HepG2 (cell line): ENCODE data around the gene UCP3. TPM values are rescaled to one million over a fixed set of nuclear protein-coding genes. Genes with fewer than 3 reads are reported as not detected.

Source experiments
- NONO ChIP-seq, 2 experiments: fragments of 450-650 bp in 1 of 2; sonication (generic) in 1 of 2; formaldehyde crosslinking in 1 of 2; IDR thresholded peaks in 1 of 2; conservative IDR thresholded peaks in 1 of 2; 2 replicates each; pipeline versions ENCODE4 v1.6.1 to v1.8.0; 2017 to 2022; ENCODE audit warnings: mild to moderate bottlenecking in 1 of 2, missing genetic modification reagents in 1 of 2, moderate library complexity in 1 of 2
- NPAS2 ChIP-seq: sonication (generic); formaldehyde crosslinking; IDR thresholded peaks from 2 replicates; pipeline ENCODE4 v1.8.0; 2022; ENCODE audit warnings: mild to moderate bottlenecking, missing genetic modification reagents, borderline replicate concordance
- PAF1 ChIP-seq: IDR thresholded peaks from 2 replicates; pipeline ENCODE4 v1.6.1; 2016; ENCODE audit warnings: missing genetic modification reagents, missing compliant biosample characterization
- POLR2A ChIP-seq, 2 experiments: IDR thresholded peaks; 2 replicates each; pipeline ENCODE4 v1.6.1; 2011; ENCODE audit warnings: low read depth in 2 of 2, low read length in 2 of 2, mild to moderate bottlenecking in 1 of 2, moderate library complexity in 1 of 2; ENCODE audit not compliant: insufficient read depth in 1 of 2
- U2AF1 ChIP-seq: fragments of 200-400 bp; formaldehyde crosslinking; optimal IDR thresholded peaks from 2 replicates; pipeline ENCODE3; 2017; ENCODE audit warnings: mild to moderate bottlenecking, low read depth, low read length
- ZC3H13 ChIP-seq: sonication (generic); formaldehyde crosslinking; IDR thresholded peaks from 2 replicates; pipeline ENCODE4 v1.8.1; 2023; ENCODE audit warnings: mild to moderate bottlenecking, missing genetic modification reagents, moderate library complexity
- ZFP82 ChIP-seq: sonication (generic); formaldehyde crosslinking; IDR thresholded peaks from 2 replicates; pipeline ENCODE4 v1.5.1; 2020; ENCODE audit warnings: mild to moderate bottlenecking, missing genetic modification reagents, borderline replicate concordance
- ZNF10 ChIP-seq: sonication (generic); formaldehyde crosslinking; IDR thresholded peaks from 2 replicates; pipeline ENCODE4 v1.4.0; 2020; ENCODE audit warnings: mild to moderate bottlenecking, low read depth, missing genetic modification reagents, borderline replicate concordance
- ZNF34 ChIP-seq: sonication (generic); formaldehyde crosslinking; IDR thresholded peaks from 2 replicates; pipeline ENCODE4 v1.4.0; 2020; ENCODE audit warnings: mild to moderate bottlenecking, missing genetic modification reagents, borderline replicate concordance
- ZNF382 ChIP-seq: sonication (generic); formaldehyde crosslinking; IDR thresholded peaks from 2 replicates; pipeline ENCODE4 v1.5.0; 2020; ENCODE audit warnings: missing genetic modification reagents, mild to moderate bottlenecking, borderline replicate concordance
- ZNF510 ChIP-seq: sonication (generic); formaldehyde crosslinking; IDR thresholded peaks from 2 replicates; pipeline ENCODE4 v1.4.0; 2020; ENCODE audit warnings: low read depth, mild to moderate bottlenecking, missing genetic modification reagents
- ZNF562 ChIP-seq: sonication (generic); formaldehyde crosslinking; IDR thresholded peaks from 2 replicates; pipeline ENCODE4 v1.8.0; 2022; ENCODE audit warnings: missing genetic modification reagents, borderline replicate concordance
- ZNF563 ChIP-seq: sonication (generic); formaldehyde crosslinking; IDR thresholded peaks from 2 replicates; pipeline ENCODE4 v1.8.0; 2022; ENCODE audit warnings: mild to moderate bottlenecking, moderate library complexity, missing genetic modification reagents
- ZNF720 ChIP-seq: sonication (generic); formaldehyde crosslinking; IDR thresholded peaks from 2 replicates; pipeline ENCODE4 v1.4.0; 2020; ENCODE audit warnings: missing genetic modification reagents
- ZNF878 ChIP-seq: sonication (generic); formaldehyde crosslinking; IDR thresholded peaks from 2 replicates; pipeline ENCODE4 v1.8.1; 2023; ENCODE audit warnings: mild to moderate bottlenecking, missing genetic modification reagents, moderate library complexity
- polyA plus RNA-seq, 8 experiments: library from polyadenylated mRNA; depleted of rRNA in 3 of 8; stranded (reverse) in 7 of 8; unstranded in 1 of 8; fragments of >200 nt; fragmentation: Illumina TruSeq in 4 of 8; extraction: Trizol in 4 of 8; gene quantifications; 2 replicates each; pipeline versions ENCODE4 v1.2.1 to v1.2.3, GENCODE V29; 2011 to 2016; ENCODE audit warnings: low read depth in 4 of 8, missing spikeins in 1 of 8, mixed read lengths in 1 of 8; ENCODE audit not compliant: insufficient read depth in 1 of 8
- total RNA-seq, 5 experiments: library from RNA; depleted of rRNA; stranded (reverse); fragments of >200 nt; fragmentation: Illumina TruSeq; extraction: Trizol; gene quantifications; 2 replicates each; pipeline ENCODE4 v1.2.3, GENCODE V29; 2016; ENCODE audit warnings: low read depth in 1 of 5
- TF ChIP-seq, protein P1 (sequence below): sonication (generic); formaldehyde crosslinking; IDR thresholded peaks from 2 replicates; pipeline ENCODE4 v1.9.0; 2021; ENCODE audit warnings: missing genetic modification reagents, mild to moderate bottlenecking, borderline replicate concordance
- TF ChIP-seq, protein P2 (sequence below): sonication (generic); formaldehyde crosslinking; IDR thresholded peaks from 2 replicates; pipeline ENCODE4 v1.4.0; 2020; ENCODE audit warnings: mild to moderate bottlenecking, missing genetic modification reagents
- TF ChIP-seq, protein P3 (sequence below): sonication (generic); formaldehyde crosslinking; IDR thresholded peaks from 2 replicates; pipeline ENCODE4 v1.5.0; 2020; ENCODE audit warnings: mild to moderate bottlenecking, missing genetic modification reagents
- TF ChIP-seq, protein P4 (sequence below): sonication (generic); formaldehyde crosslinking; IDR thresholded peaks from 2 replicates; pipeline ENCODE4 v1.5.0; 2020; ENCODE audit warnings: mild to moderate bottlenecking, missing genetic modification reagents, moderate library complexity

The UCP3 gene
- total and polyA plus RNA-seq, 2 of the 13 experiments (the other 11 are each of a cell fraction or from before 2014, with no cell fraction given) = 0.37 TPM; not detected in 1

DNA sequence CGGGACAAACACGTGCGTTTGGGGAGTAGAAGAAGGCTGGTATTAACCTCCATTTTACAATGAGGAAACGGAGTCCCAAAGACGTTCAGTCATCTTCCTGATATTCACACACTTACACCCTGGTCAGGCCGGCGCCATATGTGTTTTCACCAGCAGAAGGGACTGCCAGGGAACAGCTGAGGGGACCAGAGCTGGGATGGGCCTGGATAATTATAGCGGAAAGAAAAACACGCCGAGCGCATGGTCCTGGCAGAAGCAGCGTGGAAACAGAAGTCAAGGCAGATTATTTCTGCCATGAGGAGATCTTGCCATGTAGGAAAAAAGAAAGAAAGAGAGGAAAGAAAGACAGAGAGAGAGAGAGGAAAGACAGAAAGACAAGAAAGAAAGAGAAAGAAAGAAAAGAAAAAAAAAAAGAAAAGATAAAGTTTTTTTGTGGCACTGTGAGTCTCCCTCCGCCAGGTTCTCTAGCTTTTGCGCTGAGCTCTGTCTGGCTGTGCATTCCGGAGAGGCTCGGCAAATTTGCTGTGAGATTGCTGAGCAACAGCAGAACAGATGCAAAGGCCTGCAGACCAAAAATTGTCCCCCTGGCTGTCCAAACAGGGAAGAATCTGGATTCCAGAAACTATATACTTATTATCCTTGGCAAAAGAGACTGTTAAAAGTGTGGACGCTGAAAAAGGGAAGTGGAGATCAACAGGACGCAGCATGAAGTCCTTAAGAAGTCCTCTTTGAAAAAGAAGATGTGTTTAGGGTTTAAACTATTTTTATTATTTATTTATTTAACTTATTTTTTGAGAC is 24.9 kb downstream of the UCP3 start (continued):
- TF ChIP-seq, protein P1, sequence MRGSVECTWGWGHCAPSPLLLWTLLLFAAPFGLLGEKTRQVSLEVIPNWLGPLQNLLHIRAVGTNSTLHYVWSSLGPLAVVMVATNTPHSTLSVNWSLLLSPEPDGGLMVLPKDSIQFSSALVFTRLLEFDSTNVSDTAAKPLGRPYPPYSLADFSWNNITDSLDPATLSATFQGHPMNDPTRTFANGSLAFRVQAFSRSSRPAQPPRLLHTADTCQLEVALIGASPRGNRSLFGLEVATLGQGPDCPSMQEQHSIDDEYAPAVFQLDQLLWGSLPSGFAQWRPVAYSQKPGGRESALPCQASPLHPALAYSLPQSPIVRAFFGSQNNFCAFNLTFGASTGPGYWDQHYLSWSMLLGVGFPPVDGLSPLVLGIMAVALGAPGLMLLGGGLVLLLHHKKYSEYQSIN (CRISPR knock-in tag) = no peak
- TF ChIP-seq NPAS2 (CRISPR knock-in tag) (no peak), ZC3H13 (CRISPR knock-in tag) (no peak), ZFP82 (CRISPR knock-in tag) (0 out of 2 replicates have a peak, but pooled peaks have one; percentile 37), ZNF34 (no peak), PAF1 (CRISPR knock-in tag) (no peak), U2AF1 (no peak), POLR2A (IDR thresholded peaks at IDR 0.05; ENCODE audit: insufficient read depth in 1 of 2, low read depth in 2 of 2, low read length in 2 of 2) (no peak), NONO (IDR thresholded peaks at IDR 0.05) (no peak), NONO (CRISPR knock-in tag; conservative IDR thresholded peaks at IDR 0.05) (no peak), ZNF563 (0 out of 2 replicates have a peak, but pooled peaks have one; percentile 5), ZNF878 (0 out of 2 replicates have a peak, but pooled peaks have one; percentile 57), ZNF720 (CRISPR knock-in tag) (no peak), ZNF382 (CRISPR knock-in tag) (no peak), ZNF10 (no peak), ZNF562 (0 out of 2 replicates have a peak, but pooled peaks have one; percentile 5), ZNF510 (CRISPR knock-in tag) (no peak; the same call in 1 of the 2 replicates)
- TF ChIP-seq, protein P2, sequence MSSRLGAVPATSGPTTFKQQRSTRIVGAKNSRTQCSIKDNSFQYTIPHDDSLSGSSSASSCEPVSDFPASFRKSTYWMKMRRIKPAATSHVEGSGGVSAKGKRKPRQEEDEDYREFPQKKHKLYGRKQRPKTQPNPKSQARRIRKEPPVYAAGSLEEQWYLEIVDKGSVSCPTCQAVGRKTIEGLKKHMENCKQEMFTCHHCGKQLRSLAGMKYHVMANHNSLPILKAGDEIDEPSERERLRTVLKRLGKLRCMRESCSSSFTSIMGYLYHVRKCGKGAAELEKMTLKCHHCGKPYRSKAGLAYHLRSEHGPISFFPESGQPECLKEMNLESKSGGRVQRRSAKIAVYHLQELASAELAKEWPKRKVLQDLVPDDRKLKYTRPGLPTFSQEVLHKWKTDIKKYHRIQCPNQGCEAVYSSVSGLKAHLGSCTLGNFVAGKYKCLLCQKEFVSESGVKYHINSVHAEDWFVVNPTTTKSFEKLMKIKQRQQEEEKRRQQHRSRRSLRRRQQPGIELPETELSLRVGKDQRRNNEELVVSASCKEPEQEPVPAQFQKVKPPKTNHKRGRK (CRISPR knock-in tag) = peak; percentile 94; the same call in 1 of the 2 replicates
- TF ChIP-seq, protein P3, sequence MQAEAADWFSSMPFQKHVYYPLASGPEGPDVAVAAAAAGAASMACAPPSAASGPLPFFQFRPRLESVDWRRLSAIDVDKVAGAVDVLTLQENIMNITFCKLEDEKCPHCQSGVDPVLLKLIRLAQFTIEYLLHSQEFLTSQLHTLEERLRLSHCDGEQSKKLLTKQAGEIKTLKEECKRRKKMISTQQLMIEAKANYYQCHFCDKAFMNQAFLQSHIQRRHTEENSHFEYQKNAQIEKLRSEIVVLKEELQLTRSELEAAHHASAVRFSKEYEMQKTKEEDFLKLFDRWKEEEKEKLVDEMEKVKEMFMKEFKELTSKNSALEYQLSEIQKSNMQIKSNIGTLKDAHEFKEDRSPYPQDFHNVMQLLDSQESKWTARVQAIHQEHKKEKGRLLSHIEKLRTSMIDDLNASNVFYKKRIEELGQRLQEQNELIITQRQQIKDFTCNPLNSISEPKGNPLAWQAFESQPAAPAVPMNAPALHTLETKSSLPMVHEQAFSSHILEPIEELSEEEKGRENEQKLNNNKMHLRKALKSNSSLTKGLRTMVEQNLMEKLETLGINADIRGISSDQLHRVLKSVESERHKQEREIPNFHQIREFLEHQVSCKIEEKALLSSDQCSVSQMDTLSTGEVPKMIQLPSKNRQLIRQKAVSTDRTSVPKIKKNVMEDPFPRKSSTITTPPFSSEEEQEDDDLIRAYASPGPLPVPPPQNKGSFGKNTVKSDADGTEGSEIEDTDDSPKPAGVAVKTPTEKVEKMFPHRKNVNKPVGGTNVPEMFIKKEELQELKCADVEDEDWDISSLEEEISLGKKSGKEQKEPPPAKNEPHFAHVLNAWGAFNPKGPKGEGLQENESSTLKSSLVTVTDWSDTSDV (CRISPR knock-in tag) = no peak
- TF ChIP-seq, protein P4, sequence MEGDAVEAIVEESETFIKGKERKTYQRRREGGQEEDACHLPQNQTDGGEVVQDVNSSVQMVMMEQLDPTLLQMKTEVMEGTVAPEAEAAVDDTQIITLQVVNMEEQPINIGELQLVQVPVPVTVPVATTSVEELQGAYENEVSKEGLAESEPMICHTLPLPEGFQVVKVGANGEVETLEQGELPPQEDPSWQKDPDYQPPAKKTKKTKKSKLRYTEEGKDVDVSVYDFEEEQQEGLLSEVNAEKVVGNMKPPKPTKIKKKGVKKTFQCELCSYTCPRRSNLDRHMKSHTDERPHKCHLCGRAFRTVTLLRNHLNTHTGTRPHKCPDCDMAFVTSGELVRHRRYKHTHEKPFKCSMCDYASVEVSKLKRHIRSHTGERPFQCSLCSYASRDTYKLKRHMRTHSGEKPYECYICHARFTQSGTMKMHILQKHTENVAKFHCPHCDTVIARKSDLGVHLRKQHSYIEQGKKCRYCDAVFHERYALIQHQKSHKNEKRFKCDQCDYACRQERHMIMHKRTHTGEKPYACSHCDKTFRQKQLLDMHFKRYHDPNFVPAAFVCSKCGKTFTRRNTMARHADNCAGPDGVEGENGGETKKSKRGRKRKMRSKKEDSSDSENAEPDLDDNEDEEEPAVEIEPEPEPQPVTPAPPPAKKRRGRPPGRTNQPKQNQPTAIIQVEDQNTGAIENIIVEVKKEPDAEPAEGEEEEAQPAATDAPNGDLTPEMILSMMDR (CRISPR knock-in tag) = no peak
